ENCODE data around the gene SPDYE4.

GRCh38 chr17:8728971-8729370, 29.4 kb downstream of the SPDYE4 start:
- no peak for TF ChIP-seq EZH2 (IDR thresholded peaks at IDR 0.05; ENCODE audit: insufficient read depth, poor library complexity, severe bottlenecking)
- TF ChIP-seq EZH2phosphoT487 (IDR thresholded peaks at IDR 0.05; ENCODE audit: insufficient read depth, low read depth) = no peak
